SK-N-DZ (cell line): Measurements from ENCODE around the gene HS3ST3A1. TPM values are rescaled to one million over a fixed set of nuclear protein-coding genes. Genes with fewer than 3 reads are reported as not detected.

ENCODE experiments used
- DNase-seq: peaks from one replicate; pipeline ENCODE4 v3.0.0-alpha.2; 2015; ENCODE audit warnings: low spot score
- polyA plus RNA-seq, 2 experiments: library from polyadenylated mRNA; depleted of rRNA; stranded (reverse); fragments of >200 nt; gene quantifications; 2 replicates each; pipeline ENCODE4 v1.2.3, GENCODE V29; 2014

HS3ST3A1 gene
- polyA plus RNA-seq (2014; cell fraction: cytosol; rRNA removed): 1.4 and 4.2 TPM in 2 replicates
- polyA plus RNA-seq (2014; cell fraction: nucleus; rRNA removed): 1.0 and 2.1 TPM in 2 replicates

DNA sequence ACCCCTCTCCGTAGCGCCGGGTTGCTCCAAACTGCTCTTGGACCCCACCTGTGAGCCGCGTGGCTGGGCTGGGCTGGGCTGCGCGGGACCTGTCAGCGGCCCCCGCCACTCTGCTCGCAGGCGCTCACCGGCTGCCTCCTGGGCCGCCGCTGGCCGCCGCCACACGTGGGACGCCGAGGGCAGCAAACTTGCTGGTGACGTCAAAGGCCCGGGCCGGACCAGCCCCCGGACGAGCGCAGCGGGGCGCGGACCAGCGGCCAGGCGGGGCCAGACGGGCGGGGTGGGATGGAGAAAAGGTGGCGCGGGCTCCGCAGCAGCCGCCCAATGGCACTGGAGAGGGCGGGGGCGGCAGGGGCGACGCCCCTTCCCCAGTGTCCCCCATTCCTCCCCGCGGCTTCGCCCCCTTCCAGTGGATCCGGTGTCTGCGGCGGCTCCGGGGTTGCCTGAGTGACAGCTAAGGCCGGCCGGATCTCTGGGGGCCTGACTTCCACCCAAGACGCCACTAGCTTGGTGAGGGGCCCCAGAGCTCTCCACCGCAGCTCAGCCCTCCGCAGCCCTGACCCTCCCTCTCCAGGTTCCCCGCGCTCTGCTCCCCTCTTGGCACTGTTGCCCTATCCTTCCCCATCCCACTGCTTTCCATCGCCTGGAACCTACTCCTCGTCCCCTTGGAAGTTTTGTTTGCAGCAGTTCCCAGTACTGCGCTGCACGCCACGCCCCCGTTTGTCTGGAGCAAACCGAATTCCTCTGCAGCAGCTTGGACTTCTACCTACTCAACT lies at the start of gene HS3ST3A1:
Gene HS3ST3A1 (minus strand): TSS at position 154 of the 776 bp plus-strand sequence. CDS start 800 bp downstream, outside the sequence.
- peak; percentile 37 for DNase-seq

DNA sequence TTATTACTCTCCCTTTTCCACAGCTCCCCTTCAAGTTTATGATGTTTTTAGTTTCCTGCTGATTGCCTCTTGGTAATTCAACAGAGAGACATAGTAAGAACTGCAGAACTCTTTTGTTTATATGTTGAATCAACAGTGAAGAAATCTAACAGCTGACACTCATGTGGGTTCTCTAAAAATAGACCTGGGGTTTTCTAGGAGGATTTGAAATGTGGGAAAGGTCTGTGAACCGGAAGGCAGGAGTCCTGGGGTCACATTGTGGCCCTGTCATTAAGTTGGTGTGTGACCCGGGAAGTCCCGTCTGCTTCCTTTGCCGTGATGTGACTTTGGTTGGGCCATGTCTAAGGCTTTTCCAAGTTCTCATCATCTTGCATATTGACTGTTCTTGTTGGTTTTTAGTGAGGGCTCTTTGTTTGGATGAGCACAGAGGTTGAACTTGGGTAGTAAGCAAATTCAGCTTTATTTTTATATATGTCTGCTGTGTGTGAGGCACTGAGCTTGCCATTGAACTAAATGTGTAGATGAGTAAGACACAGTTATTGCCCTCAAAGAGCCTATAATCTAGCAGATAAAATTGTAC lies 48.5 kb upstream of the HS3ST3A1 start:
- DNase-seq: no peak

DNA sequence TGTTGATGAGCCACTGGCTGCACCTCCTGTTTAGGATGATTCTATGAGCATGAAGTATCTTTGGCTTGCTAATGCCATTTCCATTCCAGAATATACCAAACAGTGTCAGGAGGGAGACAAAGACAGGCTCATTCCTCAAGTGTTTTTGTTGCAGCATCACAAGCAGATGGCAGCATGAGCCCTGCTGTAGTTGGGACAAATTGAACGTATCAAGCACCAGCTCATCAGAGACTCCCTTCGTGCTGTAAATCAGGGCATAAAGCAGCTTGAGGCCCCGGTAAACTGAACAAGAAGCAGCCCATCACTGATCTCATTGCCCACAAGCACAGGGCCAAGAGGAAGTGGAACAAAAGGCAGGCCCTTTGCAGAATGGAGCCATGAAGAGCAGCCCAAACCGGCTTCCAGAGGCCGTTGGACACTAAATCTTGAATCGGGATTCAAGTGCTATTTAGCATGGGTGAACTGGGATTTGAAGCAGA lies 45.9 kb upstream of the HS3ST3A1 start:
- DNase-seq: peak; percentile 29

DNA sequence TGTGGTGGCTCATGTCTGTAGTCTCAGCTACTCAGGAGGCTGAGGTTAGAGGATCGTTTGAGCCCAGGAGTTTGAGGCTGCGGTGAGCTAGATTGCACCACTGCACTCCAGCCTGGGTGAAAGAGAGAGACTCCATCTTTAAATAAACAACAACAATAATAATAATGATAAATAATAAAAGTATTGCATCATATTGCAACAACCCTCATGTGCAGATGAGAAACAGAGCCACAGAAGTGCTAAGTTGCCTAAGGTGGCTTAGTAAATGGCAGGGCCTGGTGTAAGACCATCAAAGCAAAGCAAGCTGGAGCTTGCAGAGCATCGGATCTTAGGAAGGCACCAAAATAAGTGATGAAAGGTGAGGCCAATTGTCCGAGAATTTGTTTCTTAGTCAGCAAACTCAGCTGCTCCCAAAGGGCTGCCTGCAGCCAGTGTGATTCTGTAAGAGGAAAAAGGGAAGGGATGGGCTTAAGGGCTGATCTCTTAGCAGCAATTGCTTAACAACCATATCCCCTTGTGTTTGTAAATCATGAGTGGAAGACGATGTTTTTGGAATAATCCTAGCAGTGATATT lies 45.3 kb upstream of the HS3ST3A1 start:
- no peak for DNase-seq

DNA sequence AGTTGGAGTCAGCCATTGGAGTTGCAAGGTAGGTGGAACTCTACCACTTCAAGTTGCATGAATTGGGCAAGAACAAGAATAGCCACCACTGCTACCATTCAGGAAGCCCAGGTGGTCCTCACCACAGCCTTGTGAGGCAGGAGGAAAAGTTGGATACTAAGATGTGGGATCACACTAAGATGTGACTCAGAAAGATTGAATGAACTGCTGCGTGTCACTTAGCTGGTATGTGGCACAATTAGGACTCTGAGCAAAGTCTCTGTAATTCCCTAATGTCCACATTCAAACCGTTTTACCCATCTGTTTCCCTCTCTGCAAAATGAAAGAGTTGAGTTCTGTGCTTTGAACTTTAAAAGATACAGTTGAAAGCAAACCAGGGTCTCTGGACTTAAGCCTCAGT lies 44.7 kb upstream of the HS3ST3A1 start:
- DNase-seq: no peak

DNA sequence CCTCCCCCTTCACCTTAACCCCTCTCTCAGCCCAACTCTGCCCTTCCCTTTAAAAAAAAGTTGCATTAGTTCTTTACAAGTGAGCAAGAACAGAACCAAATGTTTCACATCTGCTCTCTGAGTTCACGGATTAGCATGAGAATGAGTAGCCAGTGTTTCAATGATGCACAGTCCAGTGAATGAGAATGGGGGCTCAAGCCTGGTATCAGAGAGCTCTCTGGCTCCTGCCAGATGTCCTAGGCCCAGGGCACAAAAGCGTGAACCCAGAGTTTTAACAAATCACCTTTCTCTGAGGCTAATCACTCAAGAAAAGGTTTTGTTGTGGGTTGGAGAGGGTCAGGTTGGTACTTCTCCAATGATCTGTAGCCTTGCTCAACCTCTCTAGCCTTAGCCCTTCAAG lies 41.5 kb upstream of the HS3ST3A1 start:
- DNase-seq: no peak

DNA sequence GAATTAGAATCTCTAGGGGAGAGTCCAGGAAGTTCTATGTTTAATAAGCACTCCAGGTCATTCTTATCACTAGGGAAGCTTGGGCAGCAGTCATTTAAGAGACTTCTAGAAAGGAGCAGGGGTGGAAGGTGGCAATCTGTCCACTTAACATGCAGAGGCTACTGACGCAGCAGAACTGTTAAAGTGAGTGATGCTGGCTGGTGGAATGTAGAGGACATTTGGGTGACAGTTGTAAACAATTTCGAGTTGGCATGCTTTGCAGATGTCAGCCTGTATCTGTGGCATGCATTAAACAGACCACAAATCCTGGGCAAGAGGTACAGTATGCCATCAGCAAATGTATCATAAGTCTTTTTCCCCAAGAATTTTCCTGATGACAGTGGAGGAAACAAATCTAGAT lies 40.5 kb upstream of the HS3ST3A1 start:
- no peak for DNase-seq

DNA sequence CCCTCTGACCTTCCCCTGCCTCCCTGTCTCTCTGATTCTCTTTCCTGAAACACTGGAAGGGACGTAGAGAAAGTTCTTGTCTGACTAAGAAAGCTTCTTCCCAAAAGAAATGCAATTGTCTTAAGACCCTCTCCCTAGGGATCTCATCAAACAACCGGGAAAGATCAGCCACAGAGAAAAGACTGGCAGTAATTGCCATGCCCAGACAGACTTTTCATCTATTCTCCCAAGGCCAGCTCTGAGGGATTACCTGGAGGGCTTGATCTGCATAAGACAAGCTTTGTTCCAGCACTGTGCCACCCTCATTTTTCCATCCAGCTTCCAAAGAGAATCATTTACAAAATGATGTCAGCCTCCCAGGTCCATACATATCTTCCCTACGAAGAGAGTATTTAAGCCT lies 38.8 kb upstream of the HS3ST3A1 start:
- no peak for DNase-seq

DNA sequence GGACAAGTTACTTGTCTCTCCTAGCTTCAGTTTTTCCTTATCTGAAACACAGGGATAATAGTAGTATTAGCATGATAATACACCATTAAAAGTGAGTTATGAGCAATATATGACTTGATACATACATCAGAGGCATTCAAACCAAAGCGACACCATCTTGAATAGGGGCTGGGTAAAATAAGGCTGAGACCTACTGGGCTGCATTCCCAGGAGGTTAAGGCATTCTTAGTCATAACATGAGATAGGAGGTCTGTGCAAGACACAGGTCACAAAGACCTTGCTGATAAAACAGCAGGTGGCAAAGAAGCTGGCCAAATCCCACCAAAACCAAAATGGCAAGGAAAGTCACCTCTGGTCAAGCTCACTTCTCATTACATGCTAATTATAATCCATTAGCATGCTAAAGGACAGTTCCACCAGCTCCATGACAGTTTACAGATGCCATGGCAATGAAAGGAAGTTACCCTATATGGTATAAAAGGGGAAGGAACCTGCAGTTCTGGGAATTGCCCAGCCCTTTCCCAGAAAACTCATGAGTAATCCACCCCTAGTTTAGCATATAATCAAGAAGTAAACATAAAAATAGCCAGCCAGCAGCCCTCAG lies 37.2 kb upstream of the HS3ST3A1 start:
- peak; percentile 90 for DNase-seq

DNA sequence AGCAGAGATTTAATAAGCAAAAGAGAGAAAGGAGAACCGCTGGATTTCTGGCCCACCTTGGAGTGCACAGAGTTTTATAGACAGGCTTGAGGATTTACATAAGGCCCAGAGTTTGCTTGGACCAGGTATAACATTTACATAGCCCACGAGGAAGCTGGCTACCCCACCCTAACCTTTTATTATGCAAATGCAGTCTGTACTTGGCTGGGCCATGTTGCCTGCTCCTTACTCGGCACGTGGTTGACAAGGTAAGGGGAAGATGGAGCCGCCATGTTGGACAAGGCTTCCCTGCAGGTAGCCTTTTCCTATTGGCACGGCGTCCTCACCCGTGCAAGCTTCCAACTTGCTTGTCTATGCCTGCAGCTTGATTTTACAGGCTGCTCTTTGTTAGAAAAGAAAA lies 35.2 kb upstream of the HS3ST3A1 start:
- DNase-seq: no peak

DNA sequence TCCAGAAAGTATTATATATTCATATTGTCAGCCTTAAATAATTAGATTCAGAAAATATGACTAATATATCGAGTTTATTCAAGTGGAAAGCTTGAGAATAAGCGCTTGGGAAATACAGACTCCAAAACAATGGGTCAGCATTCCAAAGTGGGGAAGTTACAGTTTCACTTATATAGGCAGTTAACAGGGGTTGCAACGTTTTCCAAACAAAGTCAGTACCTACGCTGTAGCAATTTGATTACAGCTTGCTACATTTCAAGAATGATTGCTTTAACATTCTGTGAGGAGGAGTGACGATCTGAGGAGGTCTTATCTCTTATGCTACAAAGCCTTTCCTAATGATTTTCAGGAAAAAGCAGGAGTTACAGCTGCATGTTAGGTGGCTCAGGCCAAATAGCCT lies 34.2 kb upstream of the HS3ST3A1 start:
- no peak for DNase-seq

DNA sequence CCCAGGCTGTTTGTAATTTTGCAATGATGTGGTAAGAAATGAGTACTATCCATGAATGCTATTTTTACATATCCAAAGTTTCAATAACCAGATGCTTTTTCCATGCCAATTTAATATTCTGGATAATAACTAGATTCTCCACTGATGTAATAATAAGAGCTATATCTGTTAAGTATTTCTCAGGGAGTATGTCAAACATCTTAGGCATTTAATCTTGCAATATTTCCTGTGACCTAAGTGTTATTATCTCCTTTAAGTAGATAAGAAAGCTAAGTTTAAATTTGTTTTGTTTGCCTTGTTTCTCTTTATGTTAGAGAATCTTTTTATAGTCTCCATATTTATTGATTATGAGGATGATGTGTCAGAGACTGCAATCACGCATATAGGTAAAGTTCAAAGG lies 32.3 kb upstream of the HS3ST3A1 start:
- no peak for DNase-seq

DNA sequence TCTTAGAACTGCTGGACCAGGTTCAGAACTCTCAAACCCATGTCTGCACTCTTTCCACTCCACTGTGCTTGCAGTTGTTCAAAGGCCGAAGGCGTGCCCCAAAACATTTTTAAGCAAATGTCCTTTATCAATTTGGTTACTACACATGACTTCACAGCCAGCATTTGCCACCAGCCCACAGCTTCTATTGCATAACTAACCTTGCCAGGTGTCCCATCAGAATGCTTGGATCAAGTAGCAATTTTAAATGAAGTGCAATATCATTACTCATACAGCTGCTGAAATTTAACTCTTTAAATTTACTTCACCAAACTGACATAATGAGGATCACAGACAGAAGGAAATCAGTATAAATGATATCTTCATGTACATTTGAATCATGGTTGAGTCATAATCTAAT lies 29.8 kb upstream of the HS3ST3A1 start:
- DNase-seq: no peak

DNA sequence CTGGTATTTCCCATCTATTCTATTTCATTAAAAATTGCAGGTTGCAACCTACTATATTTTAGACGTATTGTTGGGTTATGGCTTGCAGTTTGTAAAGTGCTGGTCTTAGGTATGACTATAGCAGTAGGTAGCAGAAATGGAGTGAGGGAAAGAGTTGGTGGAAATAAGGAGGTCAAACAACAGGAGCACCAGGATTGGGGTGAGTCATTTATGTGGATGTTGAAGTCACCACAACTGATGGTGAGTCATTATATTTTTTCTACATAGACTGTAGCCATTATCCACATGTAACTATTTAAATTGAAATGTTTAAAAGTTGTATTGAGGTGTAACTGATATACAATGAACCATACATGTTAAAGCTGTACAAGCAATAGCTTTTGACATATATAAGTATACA lies 25.0 kb upstream of the HS3ST3A1 start:
- no peak for DNase-seq

DNA sequence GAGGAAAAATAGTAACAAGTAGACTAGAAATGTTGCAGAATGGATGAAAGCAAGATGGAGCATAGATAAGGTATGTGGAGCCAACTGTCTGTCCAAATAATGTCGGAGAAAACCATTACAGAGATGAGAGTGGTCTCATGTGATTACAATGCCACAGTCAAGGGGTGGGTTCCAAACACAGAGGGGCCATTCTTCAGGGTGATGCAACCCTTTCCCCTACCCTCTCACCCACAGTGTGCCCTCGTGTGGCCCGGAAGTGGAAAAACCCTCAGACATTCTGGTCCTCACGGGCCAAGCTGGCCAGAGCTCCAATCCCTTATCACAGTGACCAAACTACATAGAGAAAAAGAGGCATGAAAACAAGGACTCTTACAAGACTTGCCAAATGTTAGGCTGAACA lies 17.7 kb upstream of the HS3ST3A1 start:
- DNase-seq: no peak

DNA sequence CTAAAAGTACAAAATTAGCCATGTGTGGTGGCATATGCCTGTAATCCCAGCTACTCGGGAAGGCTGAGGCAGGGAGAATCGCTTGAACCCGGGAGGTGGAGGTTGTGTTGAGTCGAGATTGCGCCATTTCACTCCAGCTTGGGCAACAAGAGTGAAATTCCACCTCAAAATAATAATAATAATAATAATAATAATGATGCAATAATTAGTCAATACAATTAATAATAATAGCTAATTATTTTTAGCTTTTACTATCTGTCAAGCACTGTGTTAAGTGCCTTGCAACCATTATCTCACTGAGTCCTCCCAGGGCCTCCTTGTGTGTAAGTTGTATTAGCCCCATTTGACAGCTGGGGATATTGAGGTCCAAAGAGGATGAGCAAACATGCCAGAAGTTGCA lies 14.3 kb upstream of the HS3ST3A1 start:
- no peak for DNase-seq

DNA sequence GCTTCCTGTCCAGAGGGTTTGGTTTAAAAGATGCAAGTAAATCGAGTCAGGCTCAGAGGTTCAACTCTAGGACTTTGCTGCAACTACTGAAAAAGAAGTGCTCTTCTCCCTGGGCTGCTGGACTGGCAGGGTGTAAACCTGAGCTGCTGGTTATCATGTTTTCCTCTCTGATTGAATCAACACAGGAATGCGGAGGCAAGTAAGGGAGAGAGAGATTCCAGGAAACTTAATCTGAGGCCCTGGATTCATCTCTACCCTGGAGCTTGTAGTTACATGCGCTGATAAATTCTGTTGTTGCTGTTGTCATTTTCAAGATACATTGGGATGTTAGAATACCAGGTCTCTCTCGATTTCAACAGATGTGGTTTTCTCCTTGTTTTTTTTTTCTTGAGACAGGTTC lies 8.2 kb upstream of the HS3ST3A1 start:
- peak; percentile 37 for DNase-seq

DNA sequence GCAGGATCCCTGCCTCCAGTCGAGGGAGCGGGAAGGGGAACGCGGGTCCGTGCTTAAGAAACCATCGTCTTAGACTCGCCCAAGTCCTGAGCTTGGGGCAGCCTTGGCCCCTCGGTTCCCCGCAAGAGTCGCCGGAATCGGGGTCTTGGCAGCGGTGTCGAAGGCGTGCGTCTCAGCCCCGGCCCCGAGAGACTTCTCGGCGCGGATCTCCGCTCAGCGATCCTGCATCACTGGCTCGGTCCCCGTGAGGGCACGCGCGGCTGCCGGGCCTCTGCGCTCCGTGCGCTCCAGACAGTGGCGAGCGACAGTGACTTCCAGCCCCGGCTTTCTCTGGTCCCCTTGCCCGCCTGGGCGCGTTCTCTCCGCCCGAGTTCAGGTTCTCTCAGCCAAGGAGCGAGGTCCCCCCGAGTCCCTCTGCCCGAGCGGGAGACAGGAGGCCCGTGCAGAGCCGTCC lies 380 bp downstream of the HS3ST3A1 start:
- no peak for DNase-seq

DNA sequence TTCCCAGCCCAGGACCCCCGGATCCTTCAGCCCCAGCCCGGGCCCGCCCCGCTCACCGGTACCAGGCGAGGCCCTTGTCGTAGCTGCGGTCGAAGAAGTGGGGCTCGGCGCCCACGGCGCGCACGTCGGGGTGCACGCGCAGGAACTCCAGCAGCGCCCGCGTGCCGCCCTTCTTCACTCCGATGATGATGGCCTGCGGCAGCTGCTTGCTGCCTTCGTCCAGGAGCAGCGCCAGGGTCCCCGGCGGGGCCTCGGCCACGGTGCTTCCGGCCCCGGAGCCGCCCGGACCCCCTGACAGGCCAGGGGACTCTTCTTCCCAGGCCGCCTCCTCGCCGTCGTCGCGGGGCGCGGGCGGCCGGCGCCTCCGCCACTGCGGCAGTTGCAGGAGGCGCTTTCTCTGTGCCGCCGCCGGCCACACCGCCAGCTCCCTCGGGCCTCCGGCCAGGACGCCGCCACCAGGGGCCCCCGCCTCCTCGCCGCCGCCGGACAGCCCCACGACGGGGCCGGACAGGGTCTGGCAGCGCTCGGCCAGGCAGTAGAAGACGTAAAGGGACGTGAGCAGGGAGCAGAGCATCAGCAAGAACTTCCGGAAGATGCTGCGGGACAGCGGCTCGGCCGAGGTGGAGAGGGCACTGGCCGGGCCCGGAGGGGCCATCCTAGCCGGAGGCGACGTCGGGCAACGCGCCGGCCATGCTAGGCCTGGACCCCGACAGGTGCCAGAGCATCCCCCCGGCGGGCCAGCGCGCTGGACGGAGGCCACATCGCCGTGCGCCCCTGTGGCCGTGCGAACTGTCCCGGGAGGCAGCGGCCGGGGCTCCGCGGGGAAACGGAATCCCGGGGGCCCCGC lies 1.0 kb downstream of the HS3ST3A1 start:
- DNase-seq: no peak

DNA sequence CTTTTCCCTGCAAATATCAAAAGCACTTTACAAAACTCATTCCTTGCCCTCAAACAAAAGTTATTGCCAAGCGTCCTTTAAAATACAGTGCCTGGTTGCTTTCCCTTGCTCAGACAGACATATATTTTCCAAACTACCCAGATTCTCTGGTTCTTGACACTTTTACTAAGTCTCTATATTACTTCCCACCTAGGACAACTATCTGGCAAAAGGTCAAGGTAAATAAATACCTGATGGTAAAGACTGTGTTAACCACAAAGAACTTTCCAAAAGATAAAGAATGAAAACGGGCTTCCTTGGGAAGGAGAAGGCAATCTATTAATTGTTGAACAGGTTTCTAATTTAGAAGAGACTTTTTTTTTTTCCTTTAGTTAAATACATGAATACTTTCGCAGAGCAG lies 1.9 kb downstream of the HS3ST3A1 start:
- DNase-seq: no peak

DNA sequence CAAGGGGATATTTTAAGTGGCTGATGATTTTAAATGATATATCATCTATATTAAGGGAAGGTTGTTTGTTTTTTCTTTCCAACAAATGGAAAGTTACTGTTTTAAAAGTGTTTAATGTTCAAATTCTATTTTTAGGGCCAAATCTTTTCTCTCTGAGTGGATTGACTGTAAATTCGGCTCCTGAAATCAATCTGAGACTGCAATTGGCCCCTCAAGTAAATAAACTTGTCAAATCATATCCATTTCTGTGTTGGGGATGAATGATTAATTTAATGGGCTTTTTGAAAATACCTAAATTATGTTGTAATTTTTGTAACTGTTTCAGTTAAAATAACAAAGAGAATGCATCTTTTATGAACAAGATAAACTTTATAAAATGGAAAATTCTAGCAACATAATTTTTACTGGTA lies 2.6 kb downstream of the HS3ST3A1 start:
- no peak for DNase-seq
